ENCODE data around the gene TTYH2. TPM values are rescaled to one million over a fixed set of nuclear protein-coding genes. Genes with fewer than 3 reads are reported as not detected.

Gene TTYH2
- total and polyA plus RNA-seq, 10 of the 15 experiments (the other 5 are each of a cell fraction or from before 2014, with no cell fraction given): 0.26 to 25.2 (median 6.6) TPM

DNA sequence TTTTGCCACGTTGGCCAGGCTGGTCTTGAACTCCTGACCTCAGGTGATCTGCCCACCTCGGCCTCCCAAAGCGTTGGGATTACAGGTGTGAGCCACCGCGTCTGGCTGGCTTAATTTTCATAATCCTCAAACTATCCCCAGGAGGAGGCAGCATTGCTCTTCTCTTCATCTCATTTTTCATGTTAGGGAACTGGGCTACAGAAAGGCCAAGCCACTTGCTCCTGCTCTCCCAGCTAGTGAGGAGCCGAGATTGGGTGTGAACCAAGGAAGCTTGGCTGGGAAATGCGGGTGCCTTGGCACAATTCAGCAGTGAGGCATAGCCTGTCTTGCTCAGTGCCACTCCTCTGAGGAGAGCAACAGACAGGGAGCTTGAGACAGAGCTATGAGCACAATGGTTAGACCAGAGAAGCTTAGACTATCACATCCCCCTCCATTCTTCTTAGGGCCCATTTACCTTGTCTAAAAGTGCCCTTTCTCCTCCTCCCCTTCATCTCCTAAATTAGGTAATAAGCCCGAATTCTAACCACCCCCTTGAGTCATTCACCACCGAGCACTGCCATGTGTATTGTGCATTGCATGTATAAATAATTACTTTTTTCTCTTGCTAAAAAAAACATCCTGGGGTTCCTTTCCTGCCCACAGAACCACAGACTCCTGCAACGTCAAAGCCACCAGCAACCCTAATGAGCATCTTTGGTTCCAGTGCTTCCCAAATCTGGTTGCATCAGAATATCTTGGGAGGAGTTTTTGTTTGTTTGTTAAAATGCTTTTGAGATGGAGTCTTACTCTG, 92.7 kb downstream of the TTYH2 start:
- RAD21 ChIA-PET (ENCODE audit: unreplicated experiment): interaction anchor here (1.2 to 1.3 kb wide), 2 partner anchors 53 to 227 kb away, joined by 3 to 6 read pairs; no protein-coding TSS in a partner anchor
- H3K27ac ChIP-seq (ENCODE audit: control insufficient read depth, insufficient read depth): no peak overlapping the region
- in situ Hi-C loops (cut with MboI): no loop called here
- H3K9me3 ChIP-seq (replicated peaks; ENCODE audit: control insufficient read depth, insufficient read depth, low read length): peaks cover 4% of the 10 kb centered on the region; the same call in 1 of the 3 replicates
- ATAC-seq (no peak), FAIRE-seq (no peak), DNase-seq (ENCODE audit: low read depth, low spot score) (no peak)
- H3K4me2 ChIP-seq (ENCODE audit: control insufficient read depth, insufficient read depth): no peak overlapping the region
- no peaks in the 10 kb centered on the region for H3K4me1 ChIP-seq (ENCODE audit: control insufficient read depth, insufficient read depth, low read length)
- no peaks in the 10 kb centered on the region; the same call in 1 of the 2 replicates for H4K20me1 ChIP-seq (ENCODE audit: control insufficient read depth, insufficient read depth)
- intact Hi-C loops (cut with micrococcal nuclease; ENCODE audit: unreplicated experiment): no loop called here
- no peak overlapping the region for H3K9ac ChIP-seq (ENCODE audit: control insufficient read depth, insufficient read depth, low read length)
- SMC1A ChIA-PET (ENCODE audit: uncharacterized antibody, unreplicated experiment): interaction anchor here (0.8 to 1.1 kb wide), 2 partner anchors 62 to 123 kb away, joined by 3 read pairs; partner anchors contain the start of gene GPR142
- H3K36me3 ChIP-seq (ENCODE audit: control insufficient read depth in 2 of 2, insufficient read depth in 2 of 2, low read length in 1 of 2): no peaks in the 10 kb centered on the region
- H2AFZ ChIP-seq (ENCODE audit: control insufficient read depth, low read depth, low read length): no peak overlapping the region
- POLR2A ChIA-PET: interaction anchor here (0.7 kb wide), 1 partner anchor 226 kb away, joined by 3 read pairs; no protein-coding TSS in a partner anchor
- WGBS (ENCODE audit: insufficient coverage, insufficient replicate concordance, low lambda C conversion rate, missing lambda C conversion rate): 56% methylated on average over 10 of the region's 10 CpGs
- no peak overlapping the region for H3K4me3 ChIP-seq
- H3K79me2 ChIP-seq (ENCODE audit: control insufficient read depth, insufficient read depth, low read length): no peaks in the 10 kb centered on the region
- H3K27me3 ChIP-seq (replicated peaks in 1 of 2; ENCODE audit: control insufficient read depth in 2 of 2, insufficient read depth in 2 of 2, low read length in 1 of 2): no peaks in the 10 kb centered on the region
- CTCF ChIA-PET: interaction anchor here (1.0 to 2.6 kb wide), 2 partner anchors 56 to 62 kb away, joined by 3 to 7 read pairs; partner anchors contain the start of gene BTBD17
- no TSS peak for BruUV-seq (replicated peaks)
- TF ChIP-seq NFXL1 (IDR thresholded peaks at IDR 0.05; ENCODE audit: borderline replicate concordance) (no peak), BCL11A (IDR thresholded peaks at IDR 0.05; ENCODE audit: low read depth, low read length) (no peak), RAD21 (IDR thresholded peaks at IDR 0.05; ENCODE audit: insufficient read depth, low read depth, low read length) (peak; percentile 26; the same call in 1 of the 2 replicates)

DNA sequence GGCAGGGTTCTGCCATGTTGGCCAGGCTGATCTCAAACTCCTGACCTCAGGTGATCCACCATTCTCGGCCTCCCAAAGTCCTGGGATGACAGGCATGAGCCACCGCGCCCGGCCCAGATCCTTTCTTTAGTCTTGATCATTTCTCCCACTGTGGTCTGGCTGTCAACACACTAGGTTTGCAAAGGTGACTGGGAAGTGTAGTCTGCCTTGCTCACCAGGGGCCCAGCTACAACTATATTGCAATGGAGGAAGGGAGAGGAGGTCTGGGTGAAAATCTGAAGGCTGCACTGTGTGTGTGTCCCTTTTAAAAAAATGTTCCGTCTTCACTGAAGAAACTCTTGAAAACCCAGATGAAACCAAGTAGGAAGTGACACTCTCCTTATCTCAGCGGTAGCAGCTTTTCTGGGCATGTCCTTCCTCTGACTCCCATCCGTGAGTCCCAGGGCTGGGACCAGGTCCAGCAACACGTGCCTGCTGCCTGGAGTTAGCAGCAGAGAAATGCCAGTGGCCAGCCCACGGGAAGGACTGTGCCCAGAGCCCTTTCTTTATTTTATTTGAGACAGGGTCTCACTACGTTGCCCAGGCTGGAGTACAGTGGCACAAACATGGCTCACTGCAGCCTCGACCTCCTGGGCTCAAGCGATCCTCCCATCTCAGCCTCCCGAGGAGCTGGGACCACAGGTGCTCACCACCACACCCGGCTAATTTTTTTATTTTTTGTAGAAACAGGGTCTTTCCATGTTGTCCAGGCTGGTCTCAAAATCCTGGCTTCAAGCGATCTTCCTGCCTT, 94.8 kb downstream of the TTYH2 start:
- no peaks in the 10 kb centered on the region for H3K79me2 ChIP-seq (ENCODE audit: control insufficient read depth, insufficient read depth, low read length)
- no TSS peak for BruUV-seq (replicated peaks)
- no peak overlapping the region for H3K27ac ChIP-seq (ENCODE audit: control insufficient read depth, insufficient read depth)
- no peaks in the 10 kb centered on the region for H3K27me3 ChIP-seq (replicated peaks in 1 of 2; ENCODE audit: control insufficient read depth in 2 of 2, insufficient read depth in 2 of 2, low read length in 1 of 2)
- DNase-seq (ENCODE audit: low read depth, low spot score) (no peak), FAIRE-seq (no peak), ATAC-seq (no peak)
- H3K36me3 ChIP-seq (ENCODE audit: control insufficient read depth in 2 of 2, insufficient read depth in 2 of 2, low read length in 1 of 2): no peaks in the 10 kb centered on the region
- ChIA-PET CTCF (interaction anchor here (0.7 kb wide), 1 partner anchor 23 kb away, joined by 3 read pairs; no protein-coding TSS in a partner anchor), SMC1A (ENCODE audit: uncharacterized antibody, unreplicated experiment) (interaction anchor here (0.7 kb wide), 1 partner anchor 24 kb away, joined by 3 read pairs; no protein-coding TSS in a partner anchor), POLR2A (no interaction called here), RAD21 (ENCODE audit: unreplicated experiment) (interaction anchor here (1.1 kb wide), 1 partner anchor 60 kb away, joined by 3 read pairs; the partner anchor contains the start of gene GPR142)
- no peaks in the 10 kb centered on the region for H3K4me1 ChIP-seq (ENCODE audit: control insufficient read depth, insufficient read depth, low read length)
- in situ Hi-C loops (cut with MboI): no loop called here
- H3K4me2 ChIP-seq (ENCODE audit: control insufficient read depth, insufficient read depth): no peak overlapping the region
- H3K9me3 ChIP-seq (replicated peaks; ENCODE audit: control insufficient read depth, insufficient read depth, low read length): peaks cover 7% of the 10 kb centered on the region; the same call in 1 of the 3 replicates
- no peak overlapping the region for H3K4me3 ChIP-seq
- no peaks in the 10 kb centered on the region; the same call in 1 of the 2 replicates for H4K20me1 ChIP-seq (ENCODE audit: control insufficient read depth, insufficient read depth)
- H2AFZ ChIP-seq (ENCODE audit: control insufficient read depth, low read depth, low read length): no peak overlapping the region
- intact Hi-C loops (cut with micrococcal nuclease; ENCODE audit: unreplicated experiment): no loop called here
- WGBS (ENCODE audit: insufficient coverage, insufficient replicate concordance, low lambda C conversion rate, missing lambda C conversion rate): 13% methylated on average over 13 of the region's 15 CpGs
- no peak overlapping the region for H3K9ac ChIP-seq (ENCODE audit: control insufficient read depth, insufficient read depth, low read length)
- TF ChIP-seq, protein P1, sequence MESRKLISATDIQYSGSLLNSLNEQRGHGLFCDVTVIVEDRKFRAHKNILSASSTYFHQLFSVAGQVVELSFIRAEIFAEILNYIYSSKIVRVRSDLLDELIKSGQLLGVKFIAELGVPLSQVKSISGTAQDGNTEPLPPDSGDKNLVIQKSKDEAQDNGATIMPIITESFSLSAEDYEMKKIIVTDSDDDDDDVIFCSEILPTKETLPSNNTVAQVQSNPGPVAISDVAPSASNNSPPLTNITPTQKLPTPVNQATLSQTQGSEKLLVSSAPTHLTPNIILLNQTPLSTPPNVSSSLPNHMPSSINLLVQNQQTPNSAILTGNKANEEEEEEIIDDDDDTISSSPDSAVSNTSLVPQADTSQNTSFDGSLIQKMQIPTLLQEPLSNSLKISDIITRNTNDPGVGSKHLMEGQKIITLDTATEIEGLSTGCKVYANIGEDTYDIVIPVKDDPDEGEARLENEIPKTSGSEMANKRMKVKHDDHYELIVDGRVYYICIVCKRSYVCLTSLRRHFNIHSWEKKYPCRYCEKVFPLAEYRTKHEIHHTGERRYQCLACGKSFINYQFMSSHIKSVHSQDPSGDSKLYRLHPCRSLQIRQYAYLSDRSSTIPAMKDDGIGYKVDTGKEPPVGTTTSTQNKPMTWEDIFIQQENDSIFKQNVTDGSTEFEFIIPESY (IDR thresholded peaks at IDR 0.05): no peak
- TF ChIP-seq IRF4 (IDR thresholded peaks at IDR 0.05; ENCODE audit: low read depth, low read length) (no peak), EGR1 (IDR thresholded peaks at IDR 0.05; ENCODE audit: borderline replicate concordance in 1 of 2, low read depth in 2 of 2, low read length in 2 of 2) (no peak), ZNF207 (IDR thresholded peaks at IDR 0.05; ENCODE audit: borderline replicate concordance) (no peak), NR2C1 (IDR thresholded peaks at IDR 0.05) (no peak)

Measured in GM12878 (cell line).